K562 (cell line): ENCODE data around the gene SLC25A18. TPM values are rescaled to one million over a fixed set of nuclear protein-coding genes. Genes with fewer than 3 reads are reported as not detected.

Experiments
- CBX1 ChIP-seq: sonication (generic); IDR thresholded peaks from 2 replicates; pipeline ENCODE4 v1.6.1; 2016; ENCODE audit warnings: antibody characterized with exemption, low read depth, mild to moderate bottlenecking
- ELF4 ChIP-seq: fragments of 450-650 bp; formaldehyde crosslinking; IDR thresholded peaks from 2 replicates; pipeline ENCODE4 v1.4.0; 2022; ENCODE audit warnings: missing genetic modification characterization
- MAFK ChIP-seq: IDR thresholded peaks from 2 replicates; pipeline ENCODE4 v1.6.1; 2011; ENCODE audit warnings: low read length, improper control_type of control experiment
- SNIP1 ChIP-seq: fragments of 450-650 bp; IDR thresholded peaks from 2 replicates; pipeline ENCODE4 v1.7.1; 2017; ENCODE audit warnings: low read depth, mild to moderate bottlenecking
- U2AF1 ChIP-seq: fragments of 200-400 bp; formaldehyde crosslinking; optimal IDR thresholded peaks from 2 replicates; pipeline ENCODE3; 2017; ENCODE audit warnings: mild to moderate bottlenecking, low read depth, low read length, moderate library complexity
- ZNF12 ChIP-seq: sonication (generic); formaldehyde crosslinking; IDR thresholded peaks from 2 replicates; pipeline ENCODE4 v1.4.0; 2020; ENCODE audit warnings: mild to moderate bottlenecking, missing genetic modification reagents
- ZNF165 ChIP-seq: fragments of 250-450 bp; sonication (Bioruptor Pico); IDR thresholded peaks from 2 replicates; pipeline ENCODE4 v1.4.0; 2020; ENCODE audit warnings: borderline replicate concordance
- ZNF707 ChIP-seq: fragments of 250-450 bp; sonication (Bioruptor Pico); conservative IDR thresholded peaks from 2 replicates; pipeline ENCODE4 v1.8.0; 2022; ENCODE audit warnings: inconsistent platforms, mild to moderate bottlenecking, moderate library complexity
- ZNF79 ChIP-seq: fragments of 250-450 bp; sonication (Bioruptor Pico); IDR thresholded peaks from 2 replicates; pipeline ENCODE4 v1.4.0; 2020; ENCODE audit warnings: low read depth, mild to moderate bottlenecking, moderate library complexity
- polyA plus RNA-seq, 8 experiments: library from polyadenylated mRNA; depleted of rRNA in 4 of 8; stranded (reverse) in 5 of 8; unstranded in 3 of 8; fragments of >200 nt; fragmentation: Nextera tagmentation in 2 of 8; fragmentation: Illumina TruSeq in 1 of 8; extraction: Ambion mirVana in 2 of 8; extraction: Trizol in 1 of 8; gene quantifications; 2 replicates each; pipeline versions ENCODE4 v1.2.1 to v1.2.3, GENCODE V29; 2011 to 2014; ENCODE audit warnings: inconsistent platforms in 1 of 8, missing spikeins in 1 of 8
- total RNA-seq, 7 experiments: library from RNA; depleted of rRNA in 6 of 7; stranded (reverse); fragments of >200 nt in 6 of 7; fragmentation: Illumina TruSeq in 2 of 7; extraction: Trizol in 2 of 7; gene quantifications; 2 replicates each; pipeline versions ENCODE4 v1.2.1 to v1.2.3, GENCODE V29; 2011 to 2021; ENCODE audit warnings: low replicate concordance in 1 of 7
- TF ChIP-seq, protein P1 (sequence below), 2 experiments: fragments of 450-650 bp; conservative IDR thresholded peaks; 2 replicates each; pipeline ENCODE4 v1.6.1; 2017; ENCODE audit warnings: mild to moderate bottlenecking in 2 of 2, moderate library complexity in 2 of 2
- TF ChIP-seq, protein P2 (sequence below): fragments of 450-650 bp; IDR thresholded peaks from 2 replicates; pipeline ENCODE4 v1.6.1; 2018; ENCODE audit warnings: mild to moderate bottlenecking, low read depth; ENCODE audit not compliant: partially characterized antibody
- TF ChIP-seq, protein P3 (sequence below), 2 experiments: fragments of 450-650 bp; IDR thresholded peaks; 2 replicates each; pipeline ENCODE4 v1.6.1; 2016; ENCODE audit warnings: mild to moderate bottlenecking in 2 of 2, borderline replicate concordance in 1 of 2, low read depth in 1 of 2, moderate library complexity in 1 of 2
- TF ChIP-seq, protein P4 (sequence below): sonication (generic); formaldehyde crosslinking; IDR thresholded peaks from 2 replicates; pipeline ENCODE4 v1.8.0; 2022; ENCODE audit warnings: missing genetic modification reagents, mild to moderate bottlenecking, moderate library complexity, borderline replicate concordance

The SLC25A18 gene
- total and polyA plus RNA-seq, 9 of the 15 experiments (the other 6 are each of a cell fraction or from before 2014, with no cell fraction given) = 0.04 TPM; not detected in 8

DNA sequence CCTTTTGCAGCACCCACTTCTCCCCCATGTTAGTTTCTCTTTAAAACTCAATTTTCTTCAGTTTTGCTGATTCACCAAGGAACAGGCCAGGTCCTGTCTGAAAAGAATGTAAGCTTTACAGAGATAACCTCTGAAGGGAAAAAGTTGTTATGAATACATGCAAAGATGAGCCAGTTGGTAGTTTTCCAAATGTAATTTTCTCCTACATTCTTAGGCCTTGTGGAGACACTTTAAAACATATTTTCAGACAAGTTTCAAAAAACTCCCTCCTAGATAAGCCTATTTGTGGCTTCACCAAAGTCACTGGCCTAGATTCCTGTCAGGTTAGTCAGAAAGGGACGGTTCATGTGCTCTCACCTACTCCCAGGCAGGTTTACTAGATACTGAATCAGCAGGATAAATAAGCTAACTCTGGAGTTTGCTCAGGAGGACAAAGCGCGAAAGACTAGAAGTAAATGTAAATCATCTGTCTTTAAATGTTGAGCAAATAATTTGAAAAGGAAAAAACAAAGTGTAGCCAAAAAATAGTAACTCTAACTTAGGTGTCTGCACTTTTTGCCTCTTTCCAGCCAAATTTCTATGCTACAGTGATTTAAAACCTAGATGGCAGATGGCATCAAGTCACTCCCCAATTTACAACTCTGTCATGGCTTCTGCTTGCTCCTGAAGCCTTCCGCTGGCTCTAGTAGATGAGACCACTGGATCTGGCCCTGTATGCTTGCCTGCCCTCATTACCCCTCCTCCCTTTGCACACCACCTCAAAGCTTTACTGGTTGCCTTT is 70.1 kb downstream of the SLC25A18 start (continued):
- TF ChIP-seq, protein P1, sequence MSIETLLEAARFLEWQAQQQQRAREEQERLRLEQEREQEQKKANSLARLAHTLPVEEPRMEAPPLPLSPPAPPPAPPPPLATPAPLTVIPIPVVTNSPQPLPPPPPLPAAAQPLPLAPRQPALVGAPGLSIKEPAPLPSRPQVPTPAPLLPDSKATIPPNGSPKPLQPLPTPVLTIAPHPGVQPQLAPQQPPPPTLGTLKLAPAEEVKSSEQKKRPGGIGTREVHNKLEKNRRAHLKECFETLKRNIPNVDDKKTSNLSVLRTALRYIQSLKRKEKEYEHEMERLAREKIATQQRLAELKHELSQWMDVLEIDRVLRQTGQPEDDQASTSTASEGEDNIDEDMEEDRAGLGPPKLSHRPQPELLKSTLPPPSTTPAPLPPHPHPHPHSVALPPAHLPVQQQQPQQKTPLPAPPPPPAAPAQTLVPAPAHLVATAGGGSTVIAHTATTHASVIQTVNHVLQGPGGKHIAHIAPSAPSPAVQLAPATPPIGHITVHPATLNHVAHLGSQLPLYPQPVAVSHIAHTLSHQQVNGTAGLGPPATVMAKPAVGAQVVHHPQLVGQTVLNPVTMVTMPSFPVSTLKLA (conservative IDR thresholded peaks at IDR 0.05) = peak; percentile 55 to 62
- TF ChIP-seq, protein P2, sequence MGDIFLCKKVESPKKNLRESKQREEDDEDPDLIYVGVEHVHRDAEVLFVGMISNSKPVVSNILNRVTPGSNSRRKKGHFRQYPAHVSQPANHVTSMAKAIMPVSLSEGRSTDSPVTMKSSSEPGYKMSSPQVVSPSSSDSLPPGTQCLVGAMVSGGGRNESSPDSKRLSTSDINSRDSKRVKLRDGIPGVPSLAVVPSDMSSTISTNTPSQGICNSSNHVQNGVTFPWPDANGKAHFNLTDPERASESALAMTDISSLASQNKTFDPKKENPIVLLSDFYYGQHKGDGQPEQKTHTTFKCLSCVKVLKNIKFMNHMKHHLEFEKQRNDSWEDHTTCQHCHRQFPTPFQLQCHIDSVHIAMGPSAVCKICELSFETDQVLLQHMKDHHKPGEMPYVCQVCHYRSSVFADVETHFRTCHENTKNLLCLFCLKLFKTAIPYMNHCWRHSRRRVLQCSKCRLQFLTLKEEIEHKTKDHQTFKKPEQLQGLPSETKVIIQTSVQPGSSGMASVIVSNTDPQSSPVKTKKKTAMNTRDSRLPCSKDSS = no peak
- 0 out of 2 replicates have a peak, but pooled peaks have one; percentile 58 for TF ChIP-seq ZNF707 (CRISPR knock-in tag)
- TF ChIP-seq ZNF79 (CRISPR knock-in tag) = no peak
- TF ChIP-seq, protein P3, sequence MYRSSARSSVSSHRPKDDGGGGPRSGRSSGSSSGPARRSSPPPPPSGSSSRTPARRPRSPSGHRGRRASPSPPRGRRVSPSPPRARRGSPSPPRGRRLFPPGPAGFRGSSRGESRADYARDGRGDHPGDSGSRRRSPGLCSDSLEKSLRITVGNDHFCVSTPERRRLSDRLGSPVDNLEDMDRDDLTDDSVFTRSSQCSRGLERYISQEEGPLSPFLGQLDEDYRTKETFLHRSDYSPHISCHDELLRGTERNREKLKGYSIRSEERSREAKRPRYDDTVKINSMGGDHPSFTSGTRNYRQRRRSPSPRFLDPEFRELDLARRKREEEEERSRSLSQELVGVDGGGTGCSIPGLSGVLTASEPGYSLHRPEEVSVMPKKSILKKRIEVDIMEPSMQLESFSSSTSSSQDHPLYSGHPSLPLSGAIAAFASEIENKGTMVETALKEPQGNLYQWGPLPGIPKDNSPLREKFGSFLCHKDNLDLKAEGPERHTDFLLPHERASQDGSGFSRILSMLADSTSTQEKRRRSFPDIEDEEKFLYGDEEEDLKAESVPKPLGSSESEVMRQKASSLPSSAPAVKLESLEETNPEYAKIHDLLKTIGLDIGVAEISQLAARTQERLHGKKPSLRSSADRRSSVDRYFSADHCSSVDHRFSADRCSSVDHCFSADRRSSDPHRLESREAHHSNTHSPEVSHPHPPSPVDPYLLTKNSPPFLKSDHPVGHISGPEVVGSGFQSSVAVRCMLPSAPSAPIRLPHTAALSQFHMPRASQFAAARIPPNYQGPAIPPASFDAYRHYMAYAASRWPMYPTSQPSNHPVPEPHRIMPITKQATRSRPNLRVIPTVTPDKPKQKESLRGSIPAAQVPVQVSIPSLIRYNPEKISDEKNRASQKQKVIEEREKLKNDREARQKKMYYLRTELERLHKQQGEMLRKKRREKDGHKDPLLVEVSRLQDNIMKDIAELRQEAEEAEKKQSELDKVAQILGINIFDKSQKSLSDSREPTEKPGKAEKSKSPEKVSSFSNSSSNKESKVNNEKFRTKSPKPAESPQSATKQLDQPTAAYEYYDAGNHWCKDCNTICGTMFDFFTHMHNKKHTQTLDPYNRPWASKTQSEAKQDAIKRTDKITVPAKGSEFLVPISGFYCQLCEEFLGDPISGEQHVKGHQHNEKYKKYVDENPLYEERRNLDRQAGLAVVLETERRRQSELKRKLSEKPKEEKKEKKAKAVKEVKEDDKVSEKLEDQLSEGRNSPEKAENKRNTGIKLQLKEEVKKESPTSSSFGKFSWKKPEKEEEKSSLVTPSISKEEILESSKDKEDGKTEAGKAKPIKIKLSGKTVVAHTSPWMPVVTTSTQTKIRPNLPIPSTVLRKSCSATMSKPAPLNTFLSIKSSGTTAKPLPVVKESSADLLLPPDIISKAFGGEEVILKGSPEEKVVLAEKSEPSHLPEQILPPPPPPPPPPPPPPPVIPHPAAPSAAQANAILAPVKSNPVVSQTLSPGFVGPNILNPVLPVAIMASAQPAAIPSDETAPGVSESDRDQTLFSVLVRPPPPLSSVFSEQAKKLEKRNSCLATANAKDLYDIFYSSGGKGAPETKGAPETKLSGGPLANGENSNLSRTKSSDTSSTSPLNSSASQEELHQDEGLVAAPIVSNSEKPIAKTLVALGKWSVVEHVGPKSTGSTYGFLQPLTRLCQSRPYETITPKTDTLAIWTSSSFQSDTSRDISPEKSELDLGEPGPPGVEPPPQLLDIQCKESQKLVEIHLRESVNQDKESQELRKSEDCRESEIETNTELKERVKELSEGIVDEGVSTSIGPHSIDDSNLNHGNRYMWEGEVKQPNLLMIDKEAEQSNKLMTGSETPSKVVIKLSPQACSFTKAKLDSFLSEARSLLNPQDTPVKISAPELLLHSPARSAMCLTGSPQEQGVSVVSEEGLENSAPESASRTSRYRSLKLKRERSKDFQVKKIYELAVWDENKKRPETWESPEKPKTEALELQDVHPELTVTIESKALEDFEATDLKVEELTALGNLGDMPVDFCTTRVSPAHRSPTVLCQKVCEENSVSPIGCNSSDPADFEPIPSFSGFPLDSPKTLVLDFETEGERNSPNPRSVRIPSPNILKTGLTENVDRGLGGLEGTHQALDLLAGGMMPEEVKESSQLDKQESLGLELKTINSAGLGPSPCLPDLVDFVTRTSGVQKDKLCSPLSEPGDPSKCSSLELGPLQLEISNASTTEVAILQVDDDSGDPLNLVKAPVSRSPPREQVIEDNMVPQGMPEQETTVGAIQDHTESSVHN (IDR thresholded peaks at IDR 0.05; ENCODE audit: borderline replicate concordance in 1 of 2, low read depth in 1 of 2) = 0 out of 4 replicates have a peak, but pooled peaks of 1 of the 2 experiments have one; percentile 46
- TF ChIP-seq CBX1 = no peak
- TF ChIP-seq ZNF165 (CRISPR knock-in tag) = no peak
- TF ChIP-seq MAFK = peak; percentile 84
- TF ChIP-seq, protein P4, sequence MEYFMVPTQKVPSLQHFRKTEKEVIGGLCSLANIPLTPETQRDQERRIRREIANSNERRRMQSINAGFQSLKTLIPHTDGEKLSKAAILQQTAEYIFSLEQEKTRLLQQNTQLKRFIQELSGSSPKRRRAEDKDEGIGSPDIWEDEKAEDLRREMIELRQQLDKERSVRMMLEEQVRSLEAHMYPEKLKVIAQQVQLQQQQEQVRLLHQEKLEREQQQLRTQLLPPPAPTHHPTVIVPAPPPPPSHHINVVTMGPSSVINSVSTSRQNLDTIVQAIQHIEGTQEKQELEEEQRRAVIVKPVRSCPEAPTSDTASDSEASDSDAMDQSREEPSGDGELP = no peak
- no peak for TF ChIP-seq ELF4 (CRISPR knock-in tag)
- no peak for TF ChIP-seq SNIP1
- TF ChIP-seq ZNF12 (CRISPR knock-in tag) = no peak
- TF ChIP-seq U2AF1 = no peak
